Stomach (tissue), 4 donors: ENCODE measurements around the gene SPATA9.

Source experiments
- EP300 ChIP-seq: sonication (generic); formaldehyde crosslinking; IDR thresholded peaks from one replicate; pipeline ENCODE4 v1.6.1; 2017; ENCODE audit warnings: antibody characterized with exemption
- POLR2A ChIP-seq, 4 donors: fragments of 450-650 bp; IDR thresholded peaks; one replicate each; pipeline ENCODE4 v1.6.1; 2016; ENCODE audit warnings: antibody characterized with exemption in 4 of 4, control low read depth in 2 of 4, mild to moderate bottlenecking in 1 of 4, moderate library complexity in 1 of 4
- POLR2AphosphoS5 ChIP-seq, 3 donors: sonication (generic); formaldehyde crosslinking; IDR thresholded peaks; one replicate each; pipeline ENCODE4 v1.6.1; 2016; ENCODE audit warnings: antibody characterized with exemption in 3 of 3
- TF ChIP-seq, protein P1 (sequence below), 7 experiments: fragments of 450-650 bp in 4 of 7; fragments of 200-600 bp in 3 of 7; sonication (generic) in 3 of 7; IDR thresholded peaks; one replicate each; pipeline ENCODE4 v1.5.1; 2016 to 2019; ENCODE audit warnings: antibody characterized with exemption in 7 of 7, control low read depth in 2 of 7, mild to moderate bottlenecking in 1 of 7

DNA sequence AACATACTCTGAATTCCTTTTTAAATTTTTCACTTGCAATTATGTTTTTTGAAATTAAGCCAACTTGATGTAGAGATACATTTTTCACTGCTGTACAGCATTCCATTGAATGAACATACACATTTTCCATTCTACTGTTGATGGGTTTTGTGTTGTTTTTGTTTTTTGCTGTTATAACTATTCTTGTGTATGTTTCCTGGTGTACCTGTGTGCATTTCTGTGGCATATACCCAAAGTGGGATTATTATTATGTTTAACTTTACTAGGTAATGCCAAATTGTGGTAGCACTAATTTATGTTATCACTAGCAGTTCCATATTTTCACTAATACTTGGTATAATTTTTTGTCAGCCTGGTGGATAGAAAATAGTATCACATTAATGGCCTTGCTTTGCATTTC, 33.5 kb downstream of the SPATA9 start:
- TF ChIP-seq, protein P1, sequence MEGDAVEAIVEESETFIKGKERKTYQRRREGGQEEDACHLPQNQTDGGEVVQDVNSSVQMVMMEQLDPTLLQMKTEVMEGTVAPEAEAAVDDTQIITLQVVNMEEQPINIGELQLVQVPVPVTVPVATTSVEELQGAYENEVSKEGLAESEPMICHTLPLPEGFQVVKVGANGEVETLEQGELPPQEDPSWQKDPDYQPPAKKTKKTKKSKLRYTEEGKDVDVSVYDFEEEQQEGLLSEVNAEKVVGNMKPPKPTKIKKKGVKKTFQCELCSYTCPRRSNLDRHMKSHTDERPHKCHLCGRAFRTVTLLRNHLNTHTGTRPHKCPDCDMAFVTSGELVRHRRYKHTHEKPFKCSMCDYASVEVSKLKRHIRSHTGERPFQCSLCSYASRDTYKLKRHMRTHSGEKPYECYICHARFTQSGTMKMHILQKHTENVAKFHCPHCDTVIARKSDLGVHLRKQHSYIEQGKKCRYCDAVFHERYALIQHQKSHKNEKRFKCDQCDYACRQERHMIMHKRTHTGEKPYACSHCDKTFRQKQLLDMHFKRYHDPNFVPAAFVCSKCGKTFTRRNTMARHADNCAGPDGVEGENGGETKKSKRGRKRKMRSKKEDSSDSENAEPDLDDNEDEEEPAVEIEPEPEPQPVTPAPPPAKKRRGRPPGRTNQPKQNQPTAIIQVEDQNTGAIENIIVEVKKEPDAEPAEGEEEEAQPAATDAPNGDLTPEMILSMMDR (IDR thresholded peaks at IDR 0.05) = no peak
- TF ChIP-seq POLR2AphosphoS5 (IDR thresholded peaks at IDR 0.05) = no peak
- TF ChIP-seq EP300 = no peak
- TF ChIP-seq POLR2A (IDR thresholded peaks at IDR 0.05) = no peak
